ENCODE measurements around the gene IGSF5.

Gene IGSF5

DNA sequence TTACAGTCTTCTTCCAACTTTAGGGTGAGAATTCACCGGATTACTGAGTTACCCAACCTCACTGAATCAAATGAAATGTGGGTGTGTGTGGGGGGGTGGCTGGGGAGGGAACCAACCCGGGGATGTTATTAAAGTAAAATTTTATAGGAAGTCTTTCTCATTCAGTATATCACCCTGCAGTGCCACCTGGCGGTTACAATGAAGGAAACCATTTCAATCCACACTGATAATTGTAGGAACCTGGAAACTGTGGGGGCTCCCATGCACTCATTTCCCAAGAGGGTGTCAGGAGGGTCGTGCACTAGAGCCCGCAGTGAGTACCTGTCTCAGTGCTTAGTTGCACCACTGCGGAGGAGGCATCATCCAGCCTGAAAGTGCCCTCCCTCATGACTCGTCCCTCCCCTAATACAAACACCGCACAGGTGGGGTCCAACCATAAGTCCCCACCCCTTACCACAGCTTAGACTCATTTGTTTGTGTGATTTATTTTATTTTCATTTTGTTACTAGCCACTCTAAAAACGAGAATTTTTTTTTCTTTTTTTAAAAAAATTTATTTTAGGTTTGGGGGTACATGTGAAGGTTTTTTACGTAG lies 29.1 kb upstream of the IGSF5 start:
- no peak overlapping the region for H2AK5ac ChIP-seq (ENCODE audit: low read length)
- H3K36me3 ChIP-seq (ENCODE audit: control insufficient read depth in 1 of 2, insufficient read depth in 2 of 2, low read length in 2 of 2): no peaks in the 10 kb centered on the region
- no peak overlapping the region for H4K91ac ChIP-seq (ENCODE audit: low read depth, low read length)
- no peak overlapping the region for H3K4me3 ChIP-seq (ENCODE audit: low read depth, low read length)
- H3K23ac ChIP-seq (ENCODE audit: low read length): no peak overlapping the region
- H2BK12ac ChIP-seq (ENCODE audit: low read length): peak overlapping the region; percentile 37
- no peaks in the 10 kb centered on the region for H3K27me3 ChIP-seq (ENCODE audit: insufficient read depth, low read length)
- no peak overlapping the region for H2BK5ac ChIP-seq (ENCODE audit: low read depth, low read length, poor library complexity)
- H3K4me1 ChIP-seq (ENCODE audit: control insufficient read depth in 1 of 2, insufficient read depth in 2 of 2, low read length in 2 of 2): no peaks in the 10 kb centered on the region
- H3K4me2 ChIP-seq (ENCODE audit: low read length): no peak overlapping the region
- no peaks in the 10 kb centered on the region for H3K79me2 ChIP-seq (ENCODE audit: control insufficient read depth, insufficient read depth, low read length, poor library complexity)
- no peak overlapping the region for H3K4ac ChIP-seq (ENCODE audit: low read depth, low read length)
- no peaks in the 10 kb centered on the region for H3K79me1 ChIP-seq (ENCODE audit: low read length)
- H2AFZ ChIP-seq (ENCODE audit: insufficient read depth, low read length, poor library complexity): no peak overlapping the region
- H3K27ac ChIP-seq (ENCODE audit: low read depth, low read length): no peak overlapping the region
- WGBS (ENCODE audit: extremely low coverage, insufficient coverage, insufficient read length): no CpG with 5 or more reads among the region's 10 CpGs
- H4K12ac ChIP-seq (ENCODE audit: low read depth, low read length): no peak overlapping the region
- no peak overlapping the region for H3K18ac ChIP-seq (ENCODE audit: low read length)
- peaks cover under 1% of the 10 kb centered on the region for H3K9me3 ChIP-seq (ENCODE audit: insufficient read depth, low read depth, low read length)
- DNase-seq: peak in 1 of 2 donors; percentile 67
- no peak overlapping the region for H3K9ac ChIP-seq (ENCODE audit: low read length)
- H3K14ac ChIP-seq (ENCODE audit: low read length): no peak overlapping the region
- no peak overlapping the region for H2BK120ac ChIP-seq (ENCODE audit: insufficient read depth, low read length, poor library complexity)
- no peak overlapping the region for H4K8ac ChIP-seq (ENCODE audit: low read depth, low read length)

DNA sequence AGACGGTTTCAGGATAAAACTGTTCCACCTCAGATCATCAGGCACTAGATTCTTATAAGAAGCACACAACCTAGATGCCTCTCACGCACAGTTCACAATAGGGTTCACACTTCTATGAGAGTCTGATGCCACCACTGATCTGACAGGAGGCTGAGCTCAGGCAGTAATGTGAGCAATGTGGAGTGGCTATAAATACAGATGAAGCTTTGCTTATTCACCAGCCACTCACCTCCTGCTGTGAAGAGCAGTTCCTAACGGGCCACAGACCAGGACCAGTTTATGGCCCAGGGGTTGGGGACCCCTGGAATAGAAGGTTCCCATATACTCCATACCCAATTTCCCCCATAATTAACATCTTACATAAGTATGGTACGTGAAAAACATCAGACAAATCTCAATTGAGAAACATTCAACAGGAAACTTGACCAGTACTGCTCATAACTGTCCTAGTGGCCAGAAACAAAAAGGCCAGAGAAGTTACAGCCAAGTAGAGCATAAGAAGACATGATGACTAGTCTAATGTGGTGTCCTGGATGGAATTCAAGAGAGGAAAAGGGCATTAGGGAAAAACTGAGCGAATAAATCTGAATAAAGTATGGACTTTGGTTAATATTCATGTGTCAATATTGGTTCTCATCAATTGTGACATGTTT lies 24.7 kb upstream of the IGSF5 start:
- no peak overlapping the region for H3K18ac ChIP-seq (ENCODE audit: low read length)
- no peak overlapping the region for H2BK12ac ChIP-seq (ENCODE audit: low read length)
- no peaks in the 10 kb centered on the region for H3K79me2 ChIP-seq (ENCODE audit: control insufficient read depth, insufficient read depth, low read length, poor library complexity)
- no peak overlapping the region for H2BK5ac ChIP-seq (ENCODE audit: low read depth, low read length, poor library complexity)
- H3K79me1 ChIP-seq (ENCODE audit: low read length): no peaks in the 10 kb centered on the region
- H4K91ac ChIP-seq (ENCODE audit: low read depth, low read length): no peak overlapping the region
- no peak overlapping the region for H3K4ac ChIP-seq (ENCODE audit: low read depth, low read length)
- peak in 1 of 2 donors; percentile 8 for DNase-seq
- no peaks in the 10 kb centered on the region for H3K9me3 ChIP-seq (ENCODE audit: insufficient read depth, low read depth, low read length)
- H3K27me3 ChIP-seq (ENCODE audit: insufficient read depth, low read length): no peaks in the 10 kb centered on the region
- no peak overlapping the region for H3K4me3 ChIP-seq (ENCODE audit: low read depth, low read length)
- no peak overlapping the region for H3K27ac ChIP-seq (ENCODE audit: low read depth, low read length)
- no peaks in the 10 kb centered on the region for H3K36me3 ChIP-seq (ENCODE audit: control insufficient read depth in 1 of 2, insufficient read depth in 2 of 2, low read length in 2 of 2)
- no peak overlapping the region for H2AK5ac ChIP-seq (ENCODE audit: low read length)
- no peak overlapping the region for H4K12ac ChIP-seq (ENCODE audit: low read depth, low read length)
- H2AFZ ChIP-seq (ENCODE audit: insufficient read depth, low read length, poor library complexity): no peak overlapping the region
- H4K8ac ChIP-seq (ENCODE audit: low read depth, low read length): no peak overlapping the region
- H2BK120ac ChIP-seq (ENCODE audit: insufficient read depth, low read length, poor library complexity): no peak overlapping the region
- no peak overlapping the region for H3K14ac ChIP-seq (ENCODE audit: low read length)
- H3K9ac ChIP-seq (ENCODE audit: low read length): no peak overlapping the region
- H3K4me2 ChIP-seq (ENCODE audit: low read length): no peak overlapping the region
- no peak overlapping the region for H3K23ac ChIP-seq (ENCODE audit: low read length)
- no peaks in the 10 kb centered on the region for H3K4me1 ChIP-seq (ENCODE audit: control insufficient read depth in 1 of 2, insufficient read depth in 2 of 2, low read length in 2 of 2)
- no CpG with 5 or more reads among the region's 5 CpGs for WGBS (ENCODE audit: extremely low coverage, insufficient coverage, insufficient read length)

GRCh38 chr21:39721885-39722284 lies 23.1 kb upstream of the IGSF5 start:
- Histone ChIP-seq H3K4ac (ENCODE audit: low read depth, low read length) (no peak overlapping the region), H2BK120ac (ENCODE audit: insufficient read depth, low read length, poor library complexity) (no peak overlapping the region), H3K14ac (ENCODE audit: low read length) (no peak overlapping the region), H3K9me3 (ENCODE audit: insufficient read depth, low read depth, low read length) (no peaks in the 10 kb centered on the region), H3K18ac (ENCODE audit: low read length) (no peak overlapping the region), H4K12ac (ENCODE audit: low read depth, low read length) (no peak overlapping the region), H4K91ac (ENCODE audit: low read depth, low read length) (no peak overlapping the region), H2BK5ac (ENCODE audit: low read depth, low read length, poor library complexity) (no peak overlapping the region), H3K27me3 (ENCODE audit: insufficient read depth, low read length) (no peaks in the 10 kb centered on the region), H3K36me3 (ENCODE audit: control insufficient read depth in 1 of 2, insufficient read depth in 2 of 2, low read length in 2 of 2) (no peaks in the 10 kb centered on the region), H3K4me1 (ENCODE audit: control insufficient read depth in 1 of 2, insufficient read depth in 2 of 2, low read length in 2 of 2) (no peaks in the 10 kb centered on the region), H3K79me2 (ENCODE audit: control insufficient read depth, insufficient read depth, low read length, poor library complexity) (no peaks in the 10 kb centered on the region), H2BK12ac (ENCODE audit: low read length) (no peak overlapping the region), H2AK5ac (ENCODE audit: low read length) (no peak overlapping the region), H3K27ac (ENCODE audit: low read depth, low read length) (no peak overlapping the region), H4K8ac (ENCODE audit: low read depth, low read length) (no peak overlapping the region), H3K23ac (ENCODE audit: low read length) (no peak overlapping the region), H3K9ac (ENCODE audit: low read length) (no peak overlapping the region), H3K79me1 (ENCODE audit: low read length) (no peaks in the 10 kb centered on the region), H3K4me2 (ENCODE audit: low read length) (no peak overlapping the region), H2AFZ (ENCODE audit: insufficient read depth, low read length, poor library complexity) (no peak overlapping the region), H3K4me3 (ENCODE audit: low read depth, low read length) (no peak overlapping the region)
- no peak for DNase-seq
- WGBS (ENCODE audit: extremely low coverage, insufficient coverage, insufficient read length): no CpG with 5 or more reads among the region's 1 CpG

DNA sequence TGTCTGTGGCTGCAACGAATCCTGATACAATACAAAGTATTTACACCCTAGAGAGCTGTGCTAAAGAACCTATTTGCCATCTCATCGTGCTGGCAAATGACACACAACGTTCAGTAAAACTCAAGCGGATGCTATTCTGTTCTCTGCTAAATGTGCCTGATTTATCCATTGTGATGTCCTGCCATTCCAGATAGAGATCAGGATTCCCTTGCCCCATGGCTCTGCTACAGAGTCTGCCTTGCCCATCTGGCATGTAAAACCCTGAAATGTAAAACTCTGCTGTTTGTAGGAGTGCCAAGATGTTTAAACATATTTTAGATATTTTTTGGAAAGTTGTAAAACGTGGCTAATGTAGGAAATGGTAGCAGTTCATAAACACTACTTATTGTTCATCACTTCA lies 20.0 kb upstream of the IGSF5 start:
- Histone ChIP-seq H2BK120ac (ENCODE audit: insufficient read depth, low read length, poor library complexity) (no peak overlapping the region), H4K91ac (ENCODE audit: low read depth, low read length) (no peak overlapping the region), H4K12ac (ENCODE audit: low read depth, low read length) (no peak overlapping the region), H3K27me3 (ENCODE audit: insufficient read depth, low read length) (no peaks in the 10 kb centered on the region), H3K4ac (ENCODE audit: low read depth, low read length) (no peak overlapping the region), H2AK5ac (ENCODE audit: low read length) (no peak overlapping the region), H3K9me3 (ENCODE audit: insufficient read depth, low read depth, low read length) (no peaks in the 10 kb centered on the region), H3K79me2 (ENCODE audit: control insufficient read depth, insufficient read depth, low read length, poor library complexity) (no peaks in the 10 kb centered on the region), H3K9ac (ENCODE audit: low read length) (no peak overlapping the region), H3K79me1 (ENCODE audit: low read length) (no peaks in the 10 kb centered on the region), H2AFZ (ENCODE audit: insufficient read depth, low read length, poor library complexity) (no peak overlapping the region), H4K8ac (ENCODE audit: low read depth, low read length) (no peak overlapping the region), H3K14ac (ENCODE audit: low read length) (no peak overlapping the region), H2BK5ac (ENCODE audit: low read depth, low read length, poor library complexity) (no peak overlapping the region), H3K23ac (ENCODE audit: low read length) (no peak overlapping the region), H3K27ac (ENCODE audit: low read depth, low read length) (no peak overlapping the region), H3K4me2 (ENCODE audit: low read length) (no peak overlapping the region), H3K36me3 (ENCODE audit: control insufficient read depth in 1 of 2, insufficient read depth in 2 of 2, low read length in 2 of 2) (no peaks in the 10 kb centered on the region), H3K18ac (ENCODE audit: low read length) (no peak overlapping the region), H3K4me3 (ENCODE audit: low read depth, low read length) (no peak overlapping the region), H2BK12ac (ENCODE audit: low read length) (no peak overlapping the region), H3K4me1 (ENCODE audit: control insufficient read depth in 1 of 2, insufficient read depth in 2 of 2, low read length in 2 of 2) (peaks cover 0 to 3% of the 10 kb centered on the region in 2 experiments)
- WGBS (ENCODE audit: extremely low coverage, insufficient coverage, insufficient read length): no CpG with 5 or more reads among the region's 5 CpGs
- no peak for DNase-seq

Data from trophoblast cell (in vitro differentiated cells and primary cell).